Activated CD4-positive, alpha-beta T cell treated with anti-CD3 and anti-CD28 coated beads for 24 hours (primary cell): ENCODE data around the gene CKMT1A.

ENCODE experiments used
- DNase-seq, 2 donors: peaks; one replicate each; pipeline ENCODE4 v3.0.0-alpha.2; 2020; ENCODE audit warnings: low read depth in 2 of 2

The CKMT1A gene

GRCh38 chr15:43748376-43748775 lies 54.7 kb downstream of the CKMT1A start:
- no peak for DNase-seq
